Keratinocyte (primary cell): Measurements from ENCODE around the gene STAT3. TPM values are rescaled to one million over a fixed set of nuclear protein-coding genes. Genes with fewer than 3 reads are reported as not detected.

Experiments used
- DNase-seq: peaks from one replicate; pipeline ENCODE4 v3.0.0-alpha.2; 2011; ENCODE audit warnings: low read depth, missing footprints, low spot score
- FAIRE-seq: peaks from 2 replicates; lab custom pipeline; 2011; peaks lifted over from hg19 to GRCh38; lab: Jason Lieb, UNC
- H2AFZ ChIP-seq: 2 replicates; pipeline ENCODE4 v1.6.0; 2012; ENCODE audit warnings: low read length, control low read depth, inconsistent platforms; ENCODE audit not compliant: control insufficient read depth
- H3K27ac ChIP-seq: 2 replicates; pipeline ENCODE4 v1.5.1; 2011; ENCODE audit warnings: low read length; ENCODE audit not compliant: control insufficient read depth, insufficient read depth
- H3K27me3 ChIP-seq: 3 replicates; pipeline ENCODE4 v1.6.0; 2011; ENCODE audit warnings: low read length; ENCODE audit not compliant: control insufficient read depth, insufficient read depth; ENCODE audit errors: extremely low read depth
- H3K36me3 ChIP-seq, 2 experiments: 2 replicates in 1 of 2; 3 replicates in 1 of 2; pipeline ENCODE4 v1.5.1; 2011; ENCODE audit warnings: low read length in 2 of 2, mild to moderate bottlenecking in 1 of 2; ENCODE audit not compliant: control insufficient read depth in 2 of 2, insufficient read depth in 2 of 2; ENCODE audit errors: extremely low read depth in 1 of 2
- H3K4me1 ChIP-seq: 3 replicates; pipeline ENCODE4 v1.5.1; 2011; ENCODE audit warnings: low read length; ENCODE audit not compliant: control insufficient read depth, insufficient read depth; ENCODE audit errors: extremely low read depth
- H3K4me2 ChIP-seq: 3 replicates; pipeline ENCODE4 v1.6.0; 2011; ENCODE audit warnings: low read depth, low read length; ENCODE audit not compliant: control insufficient read depth, insufficient read depth; ENCODE audit errors: extremely low read depth
- H3K4me3 ChIP-seq, 3 experiments: fragments of 200-600 bp in 1 of 3; sonication (generic) in 1 of 3; 2 replicates in 2 of 3; 3 replicates in 1 of 3; pipeline ENCODE4 v1.5.1; 2011 to 2016; ENCODE audit warnings: low read length in 3 of 3, mild to moderate bottlenecking in 3 of 3, control low read depth in 2 of 3, inconsistent platforms in 1 of 3, low read depth in 1 of 3, mixed read lengths in 1 of 3, mixed run types in 1 of 3, moderate library complexity in 1 of 3; ENCODE audit not compliant: control insufficient read depth in 2 of 3, insufficient read depth in 2 of 3; ENCODE audit errors: extremely low read depth in 1 of 3
- H3K79me2 ChIP-seq: 2 replicates; pipeline ENCODE4 v1.6.0; 2012; ENCODE audit warnings: low read length; ENCODE audit not compliant: control insufficient read depth, insufficient read depth
- H3K9ac ChIP-seq: 3 replicates; pipeline ENCODE4 v1.6.0; 2011; ENCODE audit warnings: low read length; ENCODE audit not compliant: control insufficient read depth, insufficient read depth; ENCODE audit errors: extremely low read depth
- H3K9me1 ChIP-seq: 3 replicates; pipeline ENCODE4 v1.6.0; 2011; ENCODE audit warnings: low read length; ENCODE audit not compliant: control insufficient read depth, insufficient read depth; ENCODE audit errors: extremely low read depth
- H3K9me3 ChIP-seq: 2 replicates; pipeline ENCODE4 v1.5.1; 2012; ENCODE audit warnings: low read depth, low read length; ENCODE audit not compliant: control insufficient read depth
- H4K20me1 ChIP-seq: 3 replicates; pipeline ENCODE4 v1.6.0; 2011; ENCODE audit warnings: low read length; ENCODE audit not compliant: control insufficient read depth, insufficient read depth; ENCODE audit errors: extremely low read depth
- EZH2 ChIP-seq: IDR thresholded peaks from one replicate; pipeline ENCODE4 v1.6.1; 2012; ENCODE audit warnings: inconsistent platforms, mild to moderate bottlenecking, low read length, moderate library complexity
- dilution Hi-C: fragments of 300-500 bp; cut with MboI; formaldehyde crosslinking; loops from one replicate; pipeline ENCODE4 v1.7.0; 2020; ENCODE audit warnings: low sequenced_read_pairs; ENCODE audit not compliant: extremely low pct_ligation_motif_present
- polyA plus RNA-seq, 5 experiments: library from polyadenylated mRNA; depleted of rRNA in 3 of 5; stranded (reverse) in 3 of 5; stranded (forward) in 1 of 5; unstranded in 1 of 5; fragments of >200 nt; gene quantifications; 1 replicate in 1 of 5; 2 replicates in 3 of 5; 3 replicates in 1 of 5; pipeline versions ENCODE4 v1.2.1 to v1.2.3, GENCODE V29; 2011 to 2012; ENCODE audit warnings: missing spikeins in 2 of 5, low read depth in 1 of 5, low replicate concordance in 1 of 5
- TF ChIP-seq, protein P1 (sequence below), 3 experiments: IDR thresholded peaks in 1 of 3; conservative IDR thresholded peaks in 1 of 3; optimal IDR thresholded peaks in 1 of 3; 2 replicates in 2 of 3; 3 replicates in 1 of 3; pipeline versions ENCODE3 to v1.5.1; 2011; ENCODE audit warnings: low read length in 3 of 3, mild to moderate bottlenecking in 3 of 3, moderate library complexity in 2 of 3, control low read depth in 1 of 3, inconsistent platforms in 1 of 3; ENCODE audit not compliant: insufficient read depth in 2 of 3; ENCODE audit errors: extremely low read depth in 1 of 3

STAT3 gene
- polyA plus RNA-seq, 1 donor (not counting 4 experiments of a cell fraction or from before 2014, with no cell fraction given) = 37.4 TPM

GRCh38 chr17:42277342-42277712 lies 110.9 kb downstream of the STAT3 start:
- no peak for FAIRE-seq
- Histone ChIP-seq H4K20me1 (no peaks in the 10 kb centered on the region), H3K9ac (no peak overlapping the region), H3K27me3 (peaks cover 3% of the 10 kb centered on the region), H3K9me3 (no peaks in the 10 kb centered on the region), H3K79me2 (peaks cover 8% of the 10 kb centered on the region), H3K36me3 (no peaks in the 10 kb centered on the region), H3K4me3 (peak overlapping the region in 1 of 3 experiments; percentile 73), H3K27ac (no peak overlapping the region), H2AFZ (no peak overlapping the region), H3K4me2 (no peak overlapping the region), H3K4me1 (peaks cover 15% of the 10 kb centered on the region), H3K9me1 (no peaks in the 10 kb centered on the region)
- DNase-seq = no peak
- TF ChIP-seq, protein P1, sequence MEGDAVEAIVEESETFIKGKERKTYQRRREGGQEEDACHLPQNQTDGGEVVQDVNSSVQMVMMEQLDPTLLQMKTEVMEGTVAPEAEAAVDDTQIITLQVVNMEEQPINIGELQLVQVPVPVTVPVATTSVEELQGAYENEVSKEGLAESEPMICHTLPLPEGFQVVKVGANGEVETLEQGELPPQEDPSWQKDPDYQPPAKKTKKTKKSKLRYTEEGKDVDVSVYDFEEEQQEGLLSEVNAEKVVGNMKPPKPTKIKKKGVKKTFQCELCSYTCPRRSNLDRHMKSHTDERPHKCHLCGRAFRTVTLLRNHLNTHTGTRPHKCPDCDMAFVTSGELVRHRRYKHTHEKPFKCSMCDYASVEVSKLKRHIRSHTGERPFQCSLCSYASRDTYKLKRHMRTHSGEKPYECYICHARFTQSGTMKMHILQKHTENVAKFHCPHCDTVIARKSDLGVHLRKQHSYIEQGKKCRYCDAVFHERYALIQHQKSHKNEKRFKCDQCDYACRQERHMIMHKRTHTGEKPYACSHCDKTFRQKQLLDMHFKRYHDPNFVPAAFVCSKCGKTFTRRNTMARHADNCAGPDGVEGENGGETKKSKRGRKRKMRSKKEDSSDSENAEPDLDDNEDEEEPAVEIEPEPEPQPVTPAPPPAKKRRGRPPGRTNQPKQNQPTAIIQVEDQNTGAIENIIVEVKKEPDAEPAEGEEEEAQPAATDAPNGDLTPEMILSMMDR (optimal IDR thresholded peaks at IDR 0.05 in 1 of 3, IDR thresholded peaks at IDR 0.05 in 1 of 3, conservative IDR thresholded peaks at IDR 0.05 in 1 of 3; ENCODE audit: extremely low read depth in 1 of 3, insufficient read depth in 2 of 3, low read length in 3 of 3) = no peak
- TF ChIP-seq EZH2 = no peak
- dilution Hi-C loops = no loop called here

GRCh38 chr17:42276609-42277341 lies 111.5 kb downstream of the STAT3 start:
- peaks cover 8% of the 10 kb centered on the region for H3K79me2 ChIP-seq
- peak overlapping the region; percentile 72 for H3K9ac ChIP-seq
- peak overlapping the region; percentile 86 for H2AFZ ChIP-seq
- dilution Hi-C loops = no loop called here
- peaks cover under 1% of the 10 kb centered on the region for H3K27me3 ChIP-seq
- H3K4me1 ChIP-seq = peaks cover 15% of the 10 kb centered on the region
- no peaks in the 10 kb centered on the region for H4K20me1 ChIP-seq
- peak overlapping the region; percentile 11 for H3K27ac ChIP-seq
- no peak for FAIRE-seq
- H3K4me2 ChIP-seq = peak overlapping the region; percentile 88
- H3K4me3 ChIP-seq = peak overlapping the region; percentile 69 to 75 (median 73)
- no peak for DNase-seq
- H3K9me1 ChIP-seq = no peaks in the 10 kb centered on the region
- no peaks in the 10 kb centered on the region for H3K36me3 ChIP-seq
- no peak for TF ChIP-seq EZH2
- TF ChIP-seq, protein P1 (optimal IDR thresholded peaks at IDR 0.05 in 1 of 3, IDR thresholded peaks at IDR 0.05 in 1 of 3, conservative IDR thresholded peaks at IDR 0.05 in 1 of 3; ENCODE audit: extremely low read depth in 1 of 3, insufficient read depth in 2 of 3, low read length in 3 of 3) = no peak
- no peaks in the 10 kb centered on the region for H3K9me3 ChIP-seq
